Measurements from ENCODE around the gene NEURL2. TPM values are rescaled to one million over a fixed set of nuclear protein-coding genes. Genes with fewer than 3 reads are reported as not detected.

NEURL2 gene
- total RNA-seq (10 to 100 TPM in 2 of 7 donors, 1 to 10 TPM in 5; 3.3 to 19.4 (median 6.4) TPM), polyA plus RNA-seq (1 to 10 TPM; 2.7 to 4.4 (median 3.5) TPM)
- long read RNA-seq, donor 1, partial matches to known transcripts, result 0 of 1 reads
- long read RNA-seq, donor 1, other reads (novel, unspliced or antisense), result 0 of 1 reads
- long read RNA-seq, donor 2, result 0 reads

- intact Hi-C loops (cut with DNase I; ENCODE audit: low total_unique reads), result no loop called here
- Histone ChIP-seq H3K4me3 (peak within 1 kb of the TSS; percentile 72 to 98 (median 89)), H3K27ac (peak within 1 kb of the TSS; percentile 72 to 90 (median 86)), H3K27me3 (replicated peaks in 1 of 7) (no peaks in the 10 kb centered on the region), H3K4me1 (peaks cover 30 to 66% (median 52%) of the 10 kb centered on the region in 6 donors), H3K36me3 (peaks cover 0 to 66% (median 34%) of the 10 kb centered on the region in 6 donors), H3K9me3 (no peaks in the 10 kb centered on the region)
- whole genome bisulfite sequencing, 5 donors, result 1 to 2% (median 1%) methylated on average over 51 to 78 of the region's 78 CpGs
- DNase-seq, result peak; percentile 97
- peak in 2 of 11 experiments; percentile 16 to 23 for TF ChIP-seq CTCF (IDR thresholded peaks at IDR 0.05 in 8 of 11, conservative IDR thresholded peaks at IDR 0.05 in 3 of 11)
- TF ChIP-seq POLR2AphosphoS5 (IDR thresholded peaks at IDR 0.05), result peak; percentile 94 to 96 (median 95)
- TF ChIP-seq POLR2A (IDR thresholded peaks at IDR 0.05), result peak in 2 of 3 donors; percentile 19 to 39
These were observed at the start of gene NEURL2, which contains the start of gene CTSA for GRCh38 chr20:45890985-45891983. NEURL2 (minus strand) TSS chr20:45891208; CDS start chr20:45890991, 217 bp downstream. CTSA (plus strand) TSS chr20:45891335; CDS start chr20:45891569, 234 bp downstream.

GRCh38 chr20:45940469-45940868 lies 49.5 kb upstream of the NEURL2 start:
- Histone ChIP-seq H3K9me3 (no peaks in the 10 kb centered on the region), H3K4me3 (no peak overlapping the region), H3K27ac (no peak overlapping the region), H3K27me3 (replicated peaks in 1 of 7) (no peaks in the 10 kb centered on the region), H3K36me3 (peaks cover 12 to 90% (median 86%) of the 10 kb centered on the region in 6 donors), H3K4me1 (peaks cover 7 to 56% (median 22%) of the 10 kb centered on the region in 6 donors)
- no peak for DNase-seq
- TF ChIP-seq POLR2AphosphoS5 (IDR thresholded peaks at IDR 0.05), result no peak
- TF ChIP-seq CTCF (IDR thresholded peaks at IDR 0.05 in 8 of 11, conservative IDR thresholded peaks at IDR 0.05 in 3 of 11), result no peak
- no peak for TF ChIP-seq POLR2A (IDR thresholded peaks at IDR 0.05)
- intact Hi-C loops (cut with DNase I; ENCODE audit: low total_unique reads), result no loop called here
- 93 to 100% (median 94%) methylated on average over 1 to 13 of the region's 13 CpGs for WGBS, 5 donors

- H3K4me3 ChIP-seq, result no peak overlapping the region
- peaks cover 7 to 53% (median 18%) of the 10 kb centered on the region in 6 donors for H3K4me1 ChIP-seq
- H3K9me3 ChIP-seq, result no peaks in the 10 kb centered on the region
- H3K36me3 ChIP-seq, result peaks cover 12 to 86% (median 82%) of the 10 kb centered on the region in 6 donors
- TF ChIP-seq CTCF (IDR thresholded peaks at IDR 0.05 in 8 of 11, conservative IDR thresholded peaks at IDR 0.05 in 3 of 11), result no peak
- no peak for TF ChIP-seq POLR2A (IDR thresholded peaks at IDR 0.05)
- no peak for TF ChIP-seq POLR2AphosphoS5 (IDR thresholded peaks at IDR 0.05)
- intact Hi-C loops (cut with DNase I; ENCODE audit: low total_unique reads), result no loop called here
- H3K27me3 ChIP-seq (replicated peaks in 1 of 7), result no peaks in the 10 kb centered on the region
- WGBS, 5 donors, result 76 to 98% (median 94%) methylated on average over 3 of the region's 3 CpGs
- no peak for DNase-seq
- H3K27ac ChIP-seq, result no peak overlapping the region
These were observed 49.0 kb upstream of the NEURL2 start for GRCh38 chr20:45940053-45940452.

All from spleen (tissue), 13 donors.